CD4-positive, alpha-beta T cell treated with Interleukin-12 subunit alpha and Interleukin-12 subunit beta, for 1 hour (primary cell): Measurements from ENCODE around the gene SMIM32.

Experiments used
- DNase-seq: peaks from one replicate; pipeline ENCODE4 v3.0.0-alpha.2; 2020

The SMIM32 gene

DNA sequence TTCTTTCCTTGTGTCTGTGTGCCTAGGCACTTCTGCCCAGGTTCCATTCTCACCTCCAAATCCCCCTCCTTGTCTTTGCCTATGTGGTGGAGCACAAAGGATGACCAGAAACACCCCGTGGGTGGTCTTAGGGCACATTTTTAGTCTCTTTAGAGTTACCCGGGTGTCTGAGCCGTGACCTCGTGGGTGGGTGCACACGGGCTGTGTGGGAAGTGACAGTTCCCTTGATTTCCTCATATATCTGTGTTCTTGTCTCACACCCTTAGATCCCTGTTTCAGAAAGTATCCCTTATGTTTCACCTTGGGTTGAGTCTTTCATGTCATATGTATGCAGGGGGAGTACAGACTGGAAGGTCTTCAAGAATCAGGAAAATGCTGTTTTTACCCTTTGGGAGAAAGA, 13.4 kb upstream of the SMIM32 start:
- no peak for DNase-seq

- DNase-seq, result no peak
Observed at GRCh38 chr5:136205941-136206340, 13.0 kb upstream of the SMIM32 start.

DNA sequence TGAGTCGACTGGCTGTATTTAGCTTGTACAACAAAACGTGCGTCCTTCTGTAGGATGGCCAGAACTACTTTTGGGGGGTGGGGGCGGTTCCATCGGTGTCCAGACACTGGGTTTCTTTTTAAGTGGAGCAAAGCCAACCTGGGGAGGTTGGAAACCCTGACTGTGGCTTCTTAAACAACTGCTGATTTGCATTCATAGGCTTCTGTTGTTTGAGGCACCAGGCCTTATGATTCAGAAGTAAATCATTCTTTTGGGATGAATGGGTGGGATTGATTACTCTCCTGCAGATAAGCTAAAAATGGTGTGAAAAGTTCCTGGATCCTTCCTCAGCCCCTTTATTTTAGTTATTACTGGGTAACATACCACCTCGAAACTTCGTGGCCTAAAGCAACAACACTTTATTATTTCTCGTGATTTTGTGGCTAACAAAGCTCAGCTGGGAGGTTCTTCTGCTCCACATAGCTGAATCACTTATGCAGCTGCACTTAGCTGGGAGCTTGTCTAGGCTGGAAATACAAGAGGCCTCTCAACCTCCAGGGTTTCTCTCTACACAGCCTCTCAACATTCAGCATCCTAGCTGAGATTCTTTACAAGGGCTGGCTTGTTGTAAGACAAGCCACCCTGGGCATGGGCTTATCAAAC, 12.2 kb upstream of the SMIM32 start:
- DNase-seq, result no peak

- no peak for DNase-seq
Observed at GRCh38 chr5:136203303-136203922, 10.5 kb upstream of the SMIM32 start.

DNA sequence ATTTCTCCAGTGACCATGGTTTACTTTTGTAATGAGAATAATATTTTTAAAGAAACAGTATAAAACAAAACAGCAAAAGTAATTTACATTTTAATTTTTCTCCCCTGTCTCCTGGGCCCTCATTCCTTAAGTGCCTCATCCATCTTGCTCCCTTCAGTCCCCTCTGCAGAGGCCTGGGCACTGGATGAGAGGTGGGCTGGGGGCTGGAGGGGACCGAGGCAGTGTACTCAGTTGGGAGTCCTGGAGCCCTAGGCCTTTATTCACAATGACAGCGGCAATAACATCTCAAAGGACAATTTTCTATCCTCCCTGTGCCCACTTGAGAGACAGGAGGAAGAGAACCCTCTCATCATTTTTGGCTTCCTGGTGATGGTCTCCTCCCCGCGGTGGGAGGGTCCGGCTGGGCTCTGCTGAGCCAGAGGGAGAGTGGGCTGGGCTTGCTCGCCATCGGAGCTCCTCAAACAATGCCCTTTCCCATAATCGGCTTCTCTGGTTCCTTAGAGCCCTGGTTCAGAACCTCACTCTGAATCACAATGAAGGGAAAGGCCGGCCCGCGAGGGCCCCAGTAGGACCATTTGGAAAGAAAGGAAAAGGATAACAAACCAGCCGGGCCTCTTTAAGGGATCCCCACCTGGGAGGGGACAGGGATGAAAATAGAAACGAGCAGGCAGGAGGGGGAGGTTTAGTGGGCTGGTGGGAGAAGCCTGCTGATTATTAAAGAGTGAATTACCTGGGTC, 9.7 kb upstream of the SMIM32 start:
- DNase-seq, result no peak

GRCh38 chr5:136201870-136202269, 8.9 kb upstream of the SMIM32 start:
- DNase-seq, result no peak

DNA sequence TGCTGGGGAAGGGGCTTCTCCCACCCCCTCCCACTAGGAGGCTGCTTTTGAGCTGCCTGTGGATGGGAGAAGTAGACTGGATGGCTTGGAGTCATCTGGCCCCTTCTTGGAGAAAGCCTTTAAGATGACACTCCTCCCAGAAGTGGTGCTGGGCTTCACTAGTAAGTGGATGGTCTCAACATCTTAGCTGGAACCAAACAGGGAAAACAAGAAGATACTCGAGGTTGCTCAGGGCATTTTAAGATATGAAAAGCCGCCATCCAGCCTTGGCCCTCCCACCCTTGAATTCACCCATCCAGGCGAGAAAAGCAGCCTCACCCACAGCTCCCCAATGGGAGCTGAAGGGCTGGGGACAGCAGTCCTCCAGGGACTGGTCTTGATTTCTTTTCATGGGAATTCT, 7.8 kb upstream of the SMIM32 start:
- no peak for DNase-seq

- no peak for DNase-seq
Observed at GRCh38 chr5:136200130-136200529, 7.2 kb upstream of the SMIM32 start.

- DNase-seq, result no peak
Observed at GRCh38 chr5:136199408-136199807, 6.4 kb upstream of the SMIM32 start.

DNA sequence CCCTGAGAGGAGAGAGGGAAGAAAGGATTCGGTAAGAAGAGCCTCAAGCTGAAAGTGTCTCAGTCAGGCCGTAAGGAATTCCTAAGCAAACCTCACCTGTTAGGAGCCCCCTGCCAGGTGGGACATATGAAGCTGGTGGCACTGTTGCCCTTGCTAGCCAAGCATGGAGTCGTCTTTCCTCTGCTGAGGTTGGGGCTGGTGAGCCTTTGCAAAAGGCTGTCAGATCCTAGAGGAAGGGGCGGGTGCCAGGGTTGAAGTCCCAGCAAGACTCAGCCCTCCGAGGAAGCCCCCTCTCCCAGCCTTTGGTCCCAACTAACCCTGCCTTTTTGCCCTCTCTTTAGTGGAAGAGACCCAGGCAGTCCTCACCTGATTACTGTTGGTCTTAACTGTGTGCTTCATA, 5.5 kb upstream of the SMIM32 start:
- no peak for DNase-seq

DNA sequence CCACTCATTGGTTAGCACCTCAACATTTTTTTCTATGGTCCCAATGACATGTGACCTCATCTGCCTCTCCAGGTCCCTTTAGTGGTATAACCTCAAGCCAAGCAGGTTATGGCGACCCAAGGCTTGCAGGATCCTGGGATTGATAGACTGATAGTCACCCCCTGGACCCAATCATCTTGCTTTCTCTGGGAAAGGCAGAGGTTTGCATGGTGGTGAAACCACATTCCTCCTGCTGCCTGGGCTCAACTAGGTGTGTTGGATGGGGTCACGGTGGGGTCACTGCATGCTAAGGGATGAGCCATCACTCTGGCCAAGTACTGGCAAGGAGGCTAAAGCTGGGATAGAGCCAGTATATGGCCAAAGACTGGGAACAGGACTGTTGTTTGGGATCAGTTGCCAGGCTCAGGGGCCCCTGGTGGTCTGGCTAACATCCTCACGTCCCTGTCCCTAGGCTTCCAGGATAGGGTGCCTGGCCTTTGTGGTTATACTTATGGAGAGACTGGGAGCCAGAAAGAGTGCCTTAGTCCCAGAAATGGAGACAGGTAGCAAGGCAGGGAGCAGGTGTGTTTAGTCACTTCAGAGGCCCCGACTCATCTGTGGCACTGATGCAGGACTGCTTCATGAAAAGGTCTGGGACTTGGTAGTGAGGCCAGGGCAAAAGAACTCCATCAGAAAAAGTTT, 4.6 kb upstream of the SMIM32 start:
- DNase-seq, result no peak

- no peak for DNase-seq
Observed at GRCh38 chr5:136195971-136196820, 3.2 kb upstream of the SMIM32 start.

- DNase-seq, result no peak
Observed at GRCh38 chr5:136194576-136194975, 1.6 kb upstream of the SMIM32 start.

- no peak for DNase-seq
Observed at GRCh38 chr5:136193322-136193935, 467 bp upstream of the SMIM32 start.

- DNase-seq, result no peak
Observed at GRCh38 chr5:136192015-136192525, 892 bp downstream of the SMIM32 start.

GRCh38 chr5:136191304-136192014, 1.5 kb downstream of the SMIM32 start:
- DNase-seq, result no peak

GRCh38 chr5:136190904-136191303, 2.1 kb downstream of the SMIM32 start:
- DNase-seq, result no peak

DNA sequence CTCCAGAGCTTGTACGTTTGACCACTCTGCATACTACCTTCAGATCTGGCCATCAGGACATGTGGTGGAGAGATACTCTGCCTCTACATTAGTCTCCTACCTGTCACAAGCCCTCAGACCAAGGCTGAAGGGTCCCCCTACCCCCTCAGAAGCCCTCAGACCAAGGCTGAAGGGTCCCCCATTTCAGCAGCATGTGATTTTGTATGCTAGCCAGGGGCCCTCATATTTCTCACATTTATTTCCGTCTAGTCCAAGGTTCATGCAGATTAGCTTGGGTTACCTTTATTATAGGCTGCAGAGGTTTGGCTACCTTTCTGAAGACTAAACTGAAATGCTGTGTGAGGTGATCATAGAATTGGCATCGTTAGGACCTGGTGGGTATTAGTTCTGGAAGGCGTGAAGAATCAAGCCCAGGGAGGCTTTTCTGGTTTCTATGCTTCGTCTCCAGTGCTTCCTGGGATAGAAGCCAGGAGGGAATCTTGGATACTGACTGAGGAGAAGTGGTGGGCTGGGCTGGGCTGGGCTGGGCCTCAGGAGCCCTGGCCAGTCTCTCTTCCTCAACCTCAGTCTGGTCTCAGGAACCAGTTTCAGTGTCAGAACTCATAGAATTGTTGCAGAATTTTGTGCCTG, 2.8 kb downstream of the SMIM32 start:
- no peak for DNase-seq

DNA sequence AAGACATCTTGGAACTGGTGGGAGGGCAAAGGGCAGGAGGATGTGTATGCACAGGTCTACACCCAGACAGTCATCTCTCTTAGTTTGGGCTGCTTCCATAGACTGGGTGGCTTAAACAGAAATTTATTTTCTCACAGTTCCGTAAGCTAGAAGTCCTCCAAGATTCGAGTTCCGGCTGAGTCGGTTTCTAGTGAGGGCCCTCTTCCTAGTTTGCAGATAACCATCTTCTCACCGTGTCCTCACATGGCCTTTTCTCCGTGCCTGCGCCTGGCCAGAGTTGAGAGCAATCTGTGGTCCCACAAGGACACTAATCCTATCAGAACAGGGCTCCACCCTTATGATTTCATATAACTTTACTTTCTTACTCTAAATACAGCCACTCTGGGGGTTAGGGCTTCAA, 4.1 kb downstream of the SMIM32 start:
- no peak for DNase-seq

- no peak for DNase-seq
Observed at GRCh38 chr5:136186796-136187195, 6.2 kb downstream of the SMIM32 start.
